Transverse colon (tissue), 4 donors: ENCODE measurements around the gene BCAS1.

ENCODE experiments used
- CTCF ChIP-seq, 5 experiments: fragments of 200-600 bp in 3 of 5; fragments of 450-650 bp in 2 of 5; sonication (generic) in 3 of 5; IDR thresholded peaks; 1 replicate in 2 of 5; 2 replicates in 3 of 5; pipeline ENCODE4 v1.5.1; 2016 to 2017; ENCODE audit warnings: antibody characterized with exemption in 5 of 5, inconsistent platforms in 3 of 5, mild to moderate bottlenecking in 2 of 5, moderate library complexity in 1 of 5
- POLR2A ChIP-seq: fragments of 450-650 bp; IDR thresholded peaks from one replicate; pipeline ENCODE4 v1.6.1; 2016; ENCODE audit warnings: antibody characterized with exemption, mild to moderate bottlenecking, moderate library complexity
- POLR2AphosphoS5 ChIP-seq, 3 donors: sonication (generic); formaldehyde crosslinking; IDR thresholded peaks; one replicate each; pipeline ENCODE4 v1.6.1; 2016; ENCODE audit warnings: antibody characterized with exemption in 3 of 3

- peak in 1 of 3 donors; percentile 14 for TF ChIP-seq POLR2AphosphoS5 (IDR thresholded peaks at IDR 0.05)
- peak in 1 of 5 experiments; percentile 15 for TF ChIP-seq CTCF (IDR thresholded peaks at IDR 0.05)
- no peak for TF ChIP-seq POLR2A
These were observed 33.6 kb upstream of the BCAS1 start for GRCh38 chr20:54103762-54104600.
